Kidney epithelial cell (primary cell): ENCODE results near the gene MRPL22. TPM values are rescaled to one million over a fixed set of nuclear protein-coding genes. Genes with fewer than 3 reads are reported as not detected.

ENCODE experiments used
- DNase-seq: peaks from one replicate; pipeline ENCODE4 v3.0.0-alpha.2; 2010; ENCODE audit warnings: low read depth
- H3K27me3 ChIP-seq: 2 replicates; pipeline ENCODE4 v1.6.0; 2011; ENCODE audit warnings: low read length; ENCODE audit not compliant: control insufficient read depth, insufficient read depth
- H3K36me3 ChIP-seq: 2 replicates; pipeline ENCODE4 v1.5.1; 2011; ENCODE audit warnings: low read length; ENCODE audit not compliant: control insufficient read depth, insufficient read depth
- H3K4me3 ChIP-seq: 2 replicates; pipeline ENCODE4 v1.5.1; 2011; ENCODE audit warnings: low read depth, mild to moderate bottlenecking, control low read depth, low read length
- total RNA-seq: library from RNA; depleted of rRNA; stranded (reverse); fragments of >200 nt; gene quantifications from 2 replicates; pipeline ENCODE4 v1.2.3, GENCODE V29; 2015
- TF ChIP-seq, protein P1 (sequence below): IDR thresholded peaks from 2 replicates; pipeline ENCODE4 v1.5.1; 2011; ENCODE audit warnings: mild to moderate bottlenecking, moderate library complexity, low read length, control low read depth, inconsistent platforms; ENCODE audit not compliant: insufficient read depth, poor library complexity, severe bottlenecking

MRPL22 gene
- total RNA-seq, 1 donor from 2014 or later: 24.5 TPM

DNA sequence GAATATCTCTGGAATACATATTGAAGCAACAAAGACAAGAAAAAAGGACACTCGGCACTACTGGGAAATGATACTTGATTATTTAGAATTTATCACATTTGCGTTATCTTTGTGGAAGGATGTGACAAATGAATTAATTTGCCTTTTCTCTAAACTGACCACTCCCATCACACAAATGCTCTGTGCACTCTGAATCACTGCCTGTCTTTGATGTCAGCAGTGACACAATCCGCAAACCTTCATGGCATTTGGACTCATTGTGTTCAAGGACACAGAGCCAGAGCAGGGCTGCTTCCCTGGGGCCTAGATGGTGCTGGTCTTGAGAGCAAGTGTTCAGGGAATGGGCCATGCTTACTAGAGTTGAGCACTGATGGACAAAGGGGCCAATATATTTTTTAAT lies 67.8 kb downstream of the MRPL22 start:
- Histone ChIP-seq H3K4me3 (no peak overlapping the region), H3K36me3 (no peaks in the 10 kb centered on the region), H3K27me3 (no peaks in the 10 kb centered on the region)
- no peak for DNase-seq
- TF ChIP-seq, protein P1, sequence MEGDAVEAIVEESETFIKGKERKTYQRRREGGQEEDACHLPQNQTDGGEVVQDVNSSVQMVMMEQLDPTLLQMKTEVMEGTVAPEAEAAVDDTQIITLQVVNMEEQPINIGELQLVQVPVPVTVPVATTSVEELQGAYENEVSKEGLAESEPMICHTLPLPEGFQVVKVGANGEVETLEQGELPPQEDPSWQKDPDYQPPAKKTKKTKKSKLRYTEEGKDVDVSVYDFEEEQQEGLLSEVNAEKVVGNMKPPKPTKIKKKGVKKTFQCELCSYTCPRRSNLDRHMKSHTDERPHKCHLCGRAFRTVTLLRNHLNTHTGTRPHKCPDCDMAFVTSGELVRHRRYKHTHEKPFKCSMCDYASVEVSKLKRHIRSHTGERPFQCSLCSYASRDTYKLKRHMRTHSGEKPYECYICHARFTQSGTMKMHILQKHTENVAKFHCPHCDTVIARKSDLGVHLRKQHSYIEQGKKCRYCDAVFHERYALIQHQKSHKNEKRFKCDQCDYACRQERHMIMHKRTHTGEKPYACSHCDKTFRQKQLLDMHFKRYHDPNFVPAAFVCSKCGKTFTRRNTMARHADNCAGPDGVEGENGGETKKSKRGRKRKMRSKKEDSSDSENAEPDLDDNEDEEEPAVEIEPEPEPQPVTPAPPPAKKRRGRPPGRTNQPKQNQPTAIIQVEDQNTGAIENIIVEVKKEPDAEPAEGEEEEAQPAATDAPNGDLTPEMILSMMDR: no peak

DNA sequence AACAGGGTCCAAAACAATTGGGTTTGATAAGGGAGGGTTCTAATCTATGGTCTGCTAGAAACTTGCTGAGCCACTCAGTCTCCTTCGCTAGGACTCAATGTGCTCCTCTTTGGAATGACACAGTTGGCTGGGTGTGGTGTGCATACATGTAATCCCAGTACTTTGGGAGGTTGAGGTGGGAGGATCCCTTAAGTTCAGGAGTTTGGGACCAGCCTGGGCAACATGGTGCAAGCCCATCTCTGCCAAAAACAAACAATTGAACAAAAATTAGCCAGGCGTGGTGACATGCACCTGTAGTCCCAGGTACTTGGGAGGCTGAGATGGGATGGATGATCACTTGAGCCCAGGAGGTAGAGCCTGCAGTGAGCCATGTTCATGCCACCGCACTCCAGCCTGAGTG lies 70.0 kb downstream of the MRPL22 start:
- Histone ChIP-seq H3K27me3 (no peaks in the 10 kb centered on the region), H3K36me3 (no peaks in the 10 kb centered on the region), H3K4me3 (no peak overlapping the region)
- no peak for DNase-seq
- TF ChIP-seq, protein P1: no peak

DNA sequence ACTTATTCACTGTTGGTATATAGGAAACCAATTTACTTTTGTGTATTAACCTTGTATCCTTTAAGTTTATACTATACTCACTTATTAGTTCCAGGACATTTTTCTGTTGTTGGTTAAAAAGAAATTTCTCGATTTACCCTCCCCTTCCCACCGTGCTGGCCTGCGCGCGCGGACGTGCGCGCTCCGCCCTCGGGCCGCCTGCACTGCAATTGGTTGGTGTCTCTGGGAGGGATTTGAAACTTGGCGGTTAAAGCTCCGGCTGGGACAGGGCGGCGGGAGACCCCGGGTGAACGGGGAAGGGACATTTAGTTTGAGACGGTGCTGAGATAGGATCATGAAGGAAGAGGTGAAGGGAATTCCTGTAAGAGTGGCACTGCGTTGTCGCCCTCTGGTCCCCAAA lies 72.7 kb downstream of the MRPL22 start, which contains the start of gene KIF4B:
KIF4B (plus strand) TSS at position 230 of the 400 bp plus-strand sequence; CDS start at position 335, 105 bp downstream.
- H3K4me3 ChIP-seq: no peak within 1 kb of the TSS
- TF ChIP-seq, protein P1: no peak

DNA sequence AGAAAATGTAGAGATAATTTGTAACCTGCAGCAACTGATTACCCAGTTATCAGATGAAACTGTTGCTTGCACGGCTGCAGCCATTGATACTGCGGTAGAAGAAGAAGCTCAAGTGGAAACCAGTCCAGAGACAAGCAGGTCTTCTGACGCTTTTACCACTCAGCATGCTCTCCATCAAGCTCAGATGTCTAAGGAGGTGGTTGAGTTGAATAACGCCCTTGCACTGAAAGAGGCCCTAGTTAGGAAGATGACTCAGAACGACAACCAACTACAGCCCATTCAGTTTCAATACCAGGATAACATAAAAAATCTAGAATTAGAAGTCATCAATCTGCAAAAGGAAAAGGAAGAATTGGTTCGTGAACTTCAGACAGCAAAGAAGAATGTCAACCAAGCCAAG lies 74.4 kb downstream of the MRPL22 start:
- no peak for DNase-seq
- TF ChIP-seq, protein P1: no peak
- Histone ChIP-seq H3K27me3 (no peaks in the 10 kb centered on the region), H3K4me3 (no peak overlapping the region), H3K36me3 (no peaks in the 10 kb centered on the region)

More for the DNA sequence above, 72.7 kb downstream of the MRPL22 start, which contains the start of gene KIF4B:
- Histone ChIP-seq H3K36me3 (no peaks in the 10 kb centered on the region), H3K27me3 (no peaks in the 10 kb centered on the region)
- no peak for DNase-seq

DNA sequence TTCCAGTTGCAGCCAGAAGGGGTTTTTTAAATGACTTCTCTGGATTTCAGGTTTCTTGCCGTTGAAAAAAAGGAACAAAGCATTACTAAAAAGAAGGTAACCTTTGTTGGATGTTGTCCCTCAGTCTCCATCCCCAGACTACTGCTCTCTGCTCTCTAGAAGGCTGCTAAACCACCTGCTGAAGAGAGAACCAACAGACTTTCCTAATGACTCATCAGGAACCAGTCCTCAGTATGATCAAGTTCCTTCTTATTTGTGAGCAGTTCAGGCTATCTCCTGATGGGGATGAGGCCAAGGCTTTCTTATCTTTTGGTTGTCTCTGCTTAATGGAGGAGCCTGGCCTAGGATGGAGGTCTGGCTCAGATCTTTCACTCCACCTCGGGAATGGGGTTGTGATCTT lies 76.7 kb downstream of the MRPL22 start:
- Histone ChIP-seq H3K4me3 (no peak overlapping the region), H3K27me3 (no peaks in the 10 kb centered on the region), H3K36me3 (no peaks in the 10 kb centered on the region)
- TF ChIP-seq, protein P1: no peak
- no peak for DNase-seq

Other genes starting within 250 kb of the MRPL22 start
- 142 and 147 TPM in 2 replicates for gene LARP1, start 185.7 kb upstream of the MRPL22 start, total RNA-seq
- gene FAXDC2, start 90.5 kb upstream of the MRPL22 start, total RNA-seq: 0.62 and 2.6 TPM in 2 replicates
- 82.5 and 92.4 TPM in 2 replicates for gene CNOT8, start 82.4 kb upstream of the MRPL22 start, total RNA-seq
- 14.7 and 16.3 TPM in 2 replicates for gene GEMIN5, start 2.9 kb upstream of the MRPL22 start, total RNA-seq
- not detected in 2 replicates for gene KIF4B, start 72.7 kb downstream of the MRPL22 start, total RNA-seq